Measurements from ENCODE around the gene NOTUM.

The NOTUM gene

GRCh38 chr17:81908793-81909192 lies 52.2 kb downstream of the NOTUM start:
- DNase-seq: no peak

GRCh38 chr17:81907219-81908145 lies 53.5 kb downstream of the NOTUM start:
- DNase-seq: no peak

DNA sequence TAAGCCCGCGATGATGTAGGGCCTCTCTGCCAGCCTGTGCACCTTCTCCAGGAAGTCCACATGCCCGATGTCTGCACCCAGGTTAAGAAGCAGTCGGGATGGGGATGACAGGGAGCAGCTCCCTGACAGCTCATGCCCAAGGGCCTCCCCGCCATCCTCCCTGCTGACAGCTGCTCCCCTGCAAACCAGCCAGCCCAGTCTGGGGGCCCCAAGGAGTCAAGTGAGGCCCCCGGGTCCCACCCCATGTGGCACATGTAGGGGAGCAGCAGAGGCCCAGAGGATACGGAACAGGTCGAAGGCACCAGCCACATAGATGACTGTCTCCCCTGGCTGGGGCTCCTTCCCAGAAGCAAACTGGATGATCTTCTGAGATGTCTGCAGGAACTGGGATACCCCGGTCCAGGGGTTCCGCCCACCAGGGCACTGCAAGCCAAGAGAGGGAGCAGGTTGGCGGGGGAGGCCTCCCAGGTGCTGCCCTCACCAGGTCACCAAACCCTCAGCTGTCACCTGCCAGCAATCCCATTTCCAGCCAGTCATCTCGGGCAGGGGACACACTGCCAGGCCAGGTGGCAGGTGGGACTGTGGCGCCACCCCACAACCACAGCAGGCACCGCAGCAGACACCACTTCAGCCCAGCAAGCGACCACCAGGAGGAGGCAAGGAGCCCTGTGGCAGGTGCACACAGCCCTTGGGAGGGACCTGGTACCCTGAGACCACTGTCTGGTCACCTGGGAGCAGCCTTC lies 54.3 kb downstream of the NOTUM start:
- no peak for DNase-seq

- DNase-seq: no peak
These were observed 55.0 kb downstream of the NOTUM start for GRCh38 chr17:81905993-81906392.

GRCh38 chr17:81905424-81905875 lies 55.5 kb downstream of the NOTUM start:
- DNase-seq: no peak

DNA sequence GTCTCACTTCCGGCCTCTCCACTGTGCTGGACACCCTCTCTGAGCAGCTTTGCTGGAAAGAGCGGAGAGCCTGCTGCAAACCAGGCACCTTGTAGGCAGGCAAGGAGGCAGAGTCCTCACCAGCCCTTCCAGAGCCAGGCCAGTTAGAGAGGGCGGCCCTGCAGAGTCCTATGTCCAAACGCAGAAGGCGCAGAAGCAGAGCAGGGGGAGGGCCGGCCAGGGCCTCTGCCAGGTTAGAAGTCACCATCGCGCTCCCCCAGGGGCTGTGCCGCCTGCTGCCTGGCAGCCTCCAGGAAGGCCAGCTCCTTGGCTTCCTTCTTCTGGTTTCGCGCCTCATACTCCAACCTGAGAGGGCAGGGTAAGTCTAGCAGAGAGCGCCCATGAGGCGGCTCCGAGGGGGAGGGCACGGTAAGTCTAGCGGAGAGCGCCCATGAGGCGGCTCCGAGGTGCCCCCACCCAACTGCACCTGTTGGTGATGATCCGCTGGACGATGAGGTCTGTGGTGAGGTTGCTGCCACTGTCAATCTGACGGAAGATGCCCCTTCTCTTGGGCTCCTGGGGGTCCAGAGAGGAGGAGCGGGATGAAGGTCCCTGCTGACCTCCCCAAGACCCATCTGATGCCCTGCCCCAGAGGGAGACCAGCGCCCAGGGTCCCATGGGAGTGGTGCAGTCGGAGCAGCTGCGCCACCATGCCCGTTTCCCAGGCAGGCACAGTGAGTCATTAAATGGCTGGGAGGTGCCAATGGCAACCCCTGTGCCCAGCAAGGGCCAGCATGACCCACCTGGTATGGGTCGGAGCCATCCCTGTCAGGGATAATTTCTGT lies 56.2 kb downstream of the NOTUM start:
- DNase-seq: no peak

DNA sequence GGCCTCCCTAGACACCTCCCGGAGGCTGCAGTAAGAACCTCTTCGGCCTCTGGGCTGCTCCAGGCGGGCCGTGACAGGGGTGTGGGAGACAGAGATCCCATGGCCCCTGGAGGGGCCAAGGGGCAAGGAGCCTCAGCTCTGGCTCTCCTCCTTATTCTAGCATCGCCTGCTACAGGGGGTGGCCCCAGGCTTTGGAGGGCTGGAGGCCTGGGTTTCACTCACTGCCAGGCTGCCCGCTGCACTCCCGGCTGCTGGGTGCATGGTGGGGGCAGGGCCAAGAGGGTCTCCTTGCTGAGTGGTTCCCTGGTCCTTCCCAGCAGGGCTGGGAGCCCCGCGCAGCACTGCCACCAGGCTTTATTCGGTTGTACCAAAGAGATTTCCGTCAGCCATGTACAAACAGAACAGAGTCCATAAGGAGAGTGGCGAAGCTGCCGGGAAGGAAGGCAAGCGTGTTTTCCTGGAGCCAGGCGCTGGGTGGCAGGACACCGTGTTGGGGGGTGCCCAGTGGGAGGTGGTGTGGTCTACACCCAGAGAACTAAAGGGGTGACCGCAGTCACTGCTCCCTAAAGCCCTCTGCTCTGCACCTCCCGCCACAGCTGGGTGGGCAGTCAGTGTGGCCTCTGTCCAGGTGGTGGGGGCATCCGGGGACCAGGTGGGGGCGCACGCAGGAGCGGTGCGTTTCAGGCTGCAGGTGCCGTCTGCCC lies 56.9 kb downstream of the NOTUM start:
- no peak for DNase-seq

- no peak for DNase-seq
These were observed 57.6 kb downstream of the NOTUM start for GRCh38 chr17:81903415-81903831.

DNA sequence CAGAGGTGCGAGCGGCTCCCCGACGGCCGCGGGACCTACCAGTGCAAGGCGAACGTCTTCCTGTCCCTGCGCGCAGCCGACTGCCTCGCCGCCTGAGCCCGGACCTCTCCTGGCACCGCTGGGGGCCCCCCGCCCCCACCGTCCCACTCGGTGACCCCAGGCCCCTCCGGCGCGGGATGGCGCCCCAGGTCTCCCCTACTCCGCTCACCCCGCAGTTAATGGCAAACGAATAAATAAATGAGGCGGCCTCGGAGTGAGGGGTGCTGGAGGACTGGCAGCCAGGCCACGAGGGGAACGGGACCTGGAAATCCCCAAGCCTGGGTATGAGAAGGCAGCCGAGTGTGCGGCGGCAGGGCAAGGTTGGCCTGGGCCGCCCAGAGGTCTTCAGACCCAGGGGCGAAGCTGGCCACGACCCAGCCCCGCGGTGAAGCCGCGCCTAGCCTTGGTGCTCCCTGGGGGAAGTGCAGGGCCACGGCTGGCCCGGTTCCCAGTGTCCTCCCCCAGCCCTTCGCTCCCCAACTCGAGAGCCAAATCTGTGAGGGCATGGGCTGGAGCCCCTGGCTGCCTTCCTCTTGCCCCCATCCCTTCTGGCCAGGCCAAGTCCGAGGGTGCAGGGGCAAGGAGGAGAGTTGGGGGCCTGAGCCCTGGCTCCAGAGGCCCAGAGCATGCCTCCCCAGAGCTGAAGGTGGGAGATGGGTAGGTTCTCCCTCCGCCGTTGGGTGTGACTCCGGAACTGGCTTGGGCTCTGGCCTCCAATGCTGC lies 58.2 kb downstream of the NOTUM start:
- no peak for DNase-seq
